WTC11 (cell line): ENCODE results near the gene ZNF652. TPM values are rescaled to one million over a fixed set of nuclear protein-coding genes. Genes with fewer than 3 reads are reported as not detected.

Source experiments
- ATAC-seq: fragments of 200-7000 bp; cut with Tn5 transposase; 2 replicates; pipeline ENCODE4 v1.10.0; 2021; ENCODE audit warnings: mild to moderate bottlenecking, moderate library complexity
- CTCF ChIA-PET: fragments of 300-600 bp; sonication (Branson Sonifier 250); formaldehyde crosslinking; loops from one replicate; lab custom pipeline; 2021; ENCODE audit warnings: antibody characterized with exemption; lab: Charles Lee
- POLR2A ChIA-PET: fragments of 350-600 bp; sonication (Branson Sonifier 250); formaldehyde crosslinking; loops from one replicate; lab custom pipeline; 2021; ENCODE audit warnings: antibody characterized with exemption; lab: Charles Lee
- DNase-seq: peaks from one replicate; pipeline ENCODE4 v3.0.0; 2021; ENCODE audit warnings: low spot score
- H3K27ac Mint-ChIP-seq: 2 replicates; pipeline ENCODE4 v1.8.0; 2021; ENCODE audit warnings: mixed read lengths
- H3K27me3 Mint-ChIP-seq: 2 replicates; pipeline ENCODE4 v1.8.0; 2021; ENCODE audit warnings: low read depth, mild to moderate bottlenecking, moderate library complexity, mixed read lengths
- H3K36me3 Mint-ChIP-seq: 2 replicates; pipeline ENCODE4 v1.8.0; 2021; ENCODE audit warnings: mixed read lengths
- H3K4me1 Mint-ChIP-seq: 2 replicates; pipeline ENCODE4 v1.8.0; 2022; ENCODE audit warnings: mixed read lengths
- H3K4me3 Mint-ChIP-seq: 2 replicates; pipeline ENCODE4 v1.8.0; 2021; ENCODE audit warnings: mild to moderate bottlenecking, moderate library complexity, mixed read lengths
- H3K9me3 Mint-ChIP-seq: 2 replicates; pipeline ENCODE4 v1.8.0; 2021; ENCODE audit warnings: mixed read lengths
- ATF1 ChIP-seq: sonication (generic); formaldehyde crosslinking; IDR thresholded peaks from 2 replicates; pipeline ENCODE4 v1.8.1; 2023; ENCODE audit warnings: mild to moderate bottlenecking, moderate library complexity, missing genetic modification reagents
- CTCF ChIP-seq: fragments of 200-600 bp; IDR thresholded peaks from 2 replicates; pipeline ENCODE4 v1.8.0; 2022; ENCODE audit warnings: antibody characterized with exemption
- E2F4 ChIP-seq: sonication (generic); formaldehyde crosslinking; IDR thresholded peaks from 2 replicates; pipeline ENCODE4 v1.8.1; 2022; ENCODE audit warnings: low read depth, mild to moderate bottlenecking, moderate library complexity, missing genetic modification reagents, borderline replicate concordance
- EMX1 ChIP-seq: fragments of 250-450 bp; sonication (Bioruptor Pico); IDR thresholded peaks from 2 replicates; pipeline ENCODE4 v1.8.0; 2021; ENCODE audit warnings: mild to moderate bottlenecking
- FOXP1 ChIP-seq: sonication (generic); formaldehyde crosslinking; IDR thresholded peaks from 2 replicates; pipeline ENCODE4 v1.8.0; 2022; ENCODE audit warnings: missing genetic modification reagents, mild to moderate bottlenecking, moderate library complexity, borderline replicate concordance
- GTF2I ChIP-seq: fragments of 250-450 bp; sonication (Bioruptor Pico); conservative IDR thresholded peaks from 2 replicates; pipeline ENCODE4 v1.4.0; 2021; ENCODE audit warnings: mild to moderate bottlenecking
- HMGA2 ChIP-seq: fragments of 250-450 bp; sonication (Bioruptor Pico); IDR thresholded peaks from 2 replicates; pipeline ENCODE4 v1.4.0; 2021; ENCODE audit warnings: mild to moderate bottlenecking, moderate library complexity
- RELA ChIP-seq: sonication (generic); formaldehyde crosslinking; IDR thresholded peaks from 2 replicates; pipeline ENCODE4 v1.8.1; 2022; ENCODE audit warnings: missing genetic modification reagents, mild to moderate bottlenecking, borderline replicate concordance
- RORB ChIP-seq: fragments of 250-450 bp; sonication (Bioruptor Pico); IDR thresholded peaks from 2 replicates; pipeline ENCODE4 v1.9.0; 2021; ENCODE audit warnings: mild to moderate bottlenecking
- STAT6 ChIP-seq: sonication (generic); formaldehyde crosslinking; conservative IDR thresholded peaks from 2 replicates; pipeline ENCODE4 v1.8.1; 2023; ENCODE audit warnings: mild to moderate bottlenecking, low read depth, missing genetic modification reagents, moderate library complexity
- ZNF219 ChIP-seq: sonication (generic); formaldehyde crosslinking; IDR thresholded peaks from 2 replicates; pipeline ENCODE4 v1.8.0; 2023; ENCODE audit warnings: missing genetic modification reagents, mild to moderate bottlenecking, borderline replicate concordance
- ZNF263 ChIP-seq: sonication (generic); formaldehyde crosslinking; IDR thresholded peaks from 2 replicates; pipeline ENCODE4 v1.8.1; 2022; ENCODE audit warnings: low read depth, mild to moderate bottlenecking, moderate library complexity, missing genetic modification reagents
- ZNF317 ChIP-seq: sonication (generic); formaldehyde crosslinking; IDR thresholded peaks from 2 replicates; pipeline ENCODE4 v1.8.1; 2023; ENCODE audit warnings: low read depth, mild to moderate bottlenecking, moderate library complexity, missing genetic modification reagents, borderline replicate concordance
- ZNF423 ChIP-seq: fragments of 250-450 bp; sonication (Bioruptor Pico); IDR thresholded peaks from 2 replicates; pipeline ENCODE4 v2.1.2; 2022; ENCODE audit warnings: mild to moderate bottlenecking, moderate library complexity
- ZNF671 ChIP-seq: fragments of 250-450 bp; sonication (Bioruptor Pico); IDR thresholded peaks from 2 replicates; pipeline ENCODE4 v1.8.0; 2021; ENCODE audit warnings: mild to moderate bottlenecking
- total RNA-seq: library from RNA; stranded (reverse); gene quantifications from 3 replicates; pipeline ENCODE4 v1.2.3, GENCODE V29; 2021
- TF ChIP-seq, protein P1 (sequence below): fragments of 250-450 bp; sonication (Bioruptor Pico); IDR thresholded peaks from 2 replicates; pipeline ENCODE4 v1.9.0; 2021; ENCODE audit warnings: mild to moderate bottlenecking
- TF ChIP-seq, protein P2 (sequence below): sonication (generic); formaldehyde crosslinking; IDR thresholded peaks from 2 replicates; pipeline ENCODE4 v1.8.1; 2022; ENCODE audit warnings: missing genetic modification reagents, borderline replicate concordance
- TF ChIP-seq, protein P3 (sequence below): sonication (generic); formaldehyde crosslinking; IDR thresholded peaks from 2 replicates; pipeline ENCODE4 v1.8.1; 2022; ENCODE audit warnings: mild to moderate bottlenecking, missing genetic modification reagents, moderate library complexity, borderline replicate concordance
- TF ChIP-seq, protein P4 (sequence below): sonication (generic); formaldehyde crosslinking; IDR thresholded peaks from 2 replicates; pipeline ENCODE4 v1.8.0; 2022; ENCODE audit warnings: mild to moderate bottlenecking, missing genetic modification reagents
- TF ChIP-seq, protein P5 (sequence below): fragments of 250-450 bp; sonication (Bioruptor Pico); IDR thresholded peaks from 2 replicates; pipeline ENCODE4 v1.8.0; 2021; ENCODE audit warnings: mild to moderate bottlenecking

Gene ZNF652
- total RNA-seq, 1 experiment from 2014 or later = 40.8 TPM

DNA sequence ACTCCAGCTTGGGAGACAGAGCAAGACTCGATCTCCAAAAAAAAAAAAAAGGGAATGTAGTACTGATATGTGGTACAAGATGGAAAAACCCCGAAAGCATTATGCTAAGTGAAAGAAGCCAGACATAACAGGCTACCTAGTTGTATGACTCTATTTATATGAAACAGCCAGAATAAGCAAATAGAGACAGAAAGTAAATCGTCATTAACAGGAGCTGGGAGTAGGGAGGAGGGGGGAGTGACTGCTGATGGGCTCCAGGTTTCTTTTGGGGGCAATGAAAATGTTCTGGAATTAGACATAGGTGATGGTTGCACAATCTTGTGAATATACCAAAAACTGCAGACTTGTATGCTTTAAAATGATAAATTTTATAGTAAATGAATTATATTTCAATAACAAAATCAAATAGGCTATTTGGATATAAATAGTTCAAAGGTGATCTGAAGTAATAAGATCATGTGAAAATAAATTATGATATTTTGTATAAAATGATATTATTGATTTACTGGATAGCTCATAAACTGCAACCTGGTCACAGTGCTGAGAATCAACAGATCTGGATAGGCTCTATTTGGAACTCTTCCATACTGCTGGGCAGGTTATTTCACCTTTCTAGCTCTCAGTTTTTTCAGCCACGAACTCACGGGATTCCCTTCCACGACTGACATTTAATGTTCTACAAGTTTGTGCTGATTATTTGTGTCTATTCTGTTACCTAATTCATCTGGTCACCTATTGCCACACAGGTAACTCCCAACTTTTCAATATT lies 27.1 kb downstream of the ZNF652 start:
- POLR2A ChIA-PET = no interaction called here
- TF ChIP-seq GTF2I (CRISPR knock-in tag) = no peak
- TF ChIP-seq, protein P1, sequence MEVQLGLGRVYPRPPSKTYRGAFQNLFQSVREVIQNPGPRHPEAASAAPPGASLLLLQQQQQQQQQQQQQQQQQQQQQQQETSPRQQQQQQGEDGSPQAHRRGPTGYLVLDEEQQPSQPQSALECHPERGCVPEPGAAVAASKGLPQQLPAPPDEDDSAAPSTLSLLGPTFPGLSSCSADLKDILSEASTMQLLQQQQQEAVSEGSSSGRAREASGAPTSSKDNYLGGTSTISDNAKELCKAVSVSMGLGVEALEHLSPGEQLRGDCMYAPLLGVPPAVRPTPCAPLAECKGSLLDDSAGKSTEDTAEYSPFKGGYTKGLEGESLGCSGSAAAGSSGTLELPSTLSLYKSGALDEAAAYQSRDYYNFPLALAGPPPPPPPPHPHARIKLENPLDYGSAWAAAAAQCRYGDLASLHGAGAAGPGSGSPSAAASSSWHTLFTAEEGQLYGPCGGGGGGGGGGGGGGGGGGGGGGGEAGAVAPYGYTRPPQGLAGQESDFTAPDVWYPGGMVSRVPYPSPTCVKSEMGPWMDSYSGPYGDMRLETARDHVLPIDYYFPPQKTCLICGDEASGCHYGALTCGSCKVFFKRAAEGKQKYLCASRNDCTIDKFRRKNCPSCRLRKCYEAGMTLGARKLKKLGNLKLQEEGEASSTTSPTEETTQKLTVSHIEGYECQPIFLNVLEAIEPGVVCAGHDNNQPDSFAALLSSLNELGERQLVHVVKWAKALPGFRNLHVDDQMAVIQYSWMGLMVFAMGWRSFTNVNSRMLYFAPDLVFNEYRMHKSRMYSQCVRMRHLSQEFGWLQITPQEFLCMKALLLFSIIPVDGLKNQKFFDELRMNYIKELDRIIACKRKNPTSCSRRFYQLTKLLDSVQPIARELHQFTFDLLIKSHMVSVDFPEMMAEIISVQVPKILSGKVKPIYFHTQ = no peak
- TF ChIP-seq EMX1 = no peak
- TF ChIP-seq HMGA2 (CRISPR knock-in tag) = no peak
- TF ChIP-seq E2F4 (CRISPR knock-in tag) = no peak
- TF ChIP-seq ZNF317 (CRISPR knock-in tag) = no peak
- TF ChIP-seq, protein P2, sequence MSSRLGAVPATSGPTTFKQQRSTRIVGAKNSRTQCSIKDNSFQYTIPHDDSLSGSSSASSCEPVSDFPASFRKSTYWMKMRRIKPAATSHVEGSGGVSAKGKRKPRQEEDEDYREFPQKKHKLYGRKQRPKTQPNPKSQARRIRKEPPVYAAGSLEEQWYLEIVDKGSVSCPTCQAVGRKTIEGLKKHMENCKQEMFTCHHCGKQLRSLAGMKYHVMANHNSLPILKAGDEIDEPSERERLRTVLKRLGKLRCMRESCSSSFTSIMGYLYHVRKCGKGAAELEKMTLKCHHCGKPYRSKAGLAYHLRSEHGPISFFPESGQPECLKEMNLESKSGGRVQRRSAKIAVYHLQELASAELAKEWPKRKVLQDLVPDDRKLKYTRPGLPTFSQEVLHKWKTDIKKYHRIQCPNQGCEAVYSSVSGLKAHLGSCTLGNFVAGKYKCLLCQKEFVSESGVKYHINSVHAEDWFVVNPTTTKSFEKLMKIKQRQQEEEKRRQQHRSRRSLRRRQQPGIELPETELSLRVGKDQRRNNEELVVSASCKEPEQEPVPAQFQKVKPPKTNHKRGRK (CRISPR knock-in tag) = no peak
- TF ChIP-seq ZNF219 (CRISPR knock-in tag) = no peak
- no peak for TF ChIP-seq STAT6 (CRISPR knock-in tag)
- no peak for TF ChIP-seq RORB
- TF ChIP-seq, protein P3, sequence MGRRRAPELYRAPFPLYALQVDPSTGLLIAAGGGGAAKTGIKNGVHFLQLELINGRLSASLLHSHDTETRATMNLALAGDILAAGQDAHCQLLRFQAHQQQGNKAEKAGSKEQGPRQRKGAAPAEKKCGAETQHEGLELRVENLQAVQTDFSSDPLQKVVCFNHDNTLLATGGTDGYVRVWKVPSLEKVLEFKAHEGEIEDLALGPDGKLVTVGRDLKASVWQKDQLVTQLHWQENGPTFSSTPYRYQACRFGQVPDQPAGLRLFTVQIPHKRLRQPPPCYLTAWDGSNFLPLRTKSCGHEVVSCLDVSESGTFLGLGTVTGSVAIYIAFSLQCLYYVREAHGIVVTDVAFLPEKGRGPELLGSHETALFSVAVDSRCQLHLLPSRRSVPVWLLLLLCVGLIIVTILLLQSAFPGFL (CRISPR knock-in tag) = no peak
- TF ChIP-seq ZNF423 (CRISPR knock-in tag) = no peak
- TF ChIP-seq CTCF = no peak
- TF ChIP-seq FOXP1 (CRISPR knock-in tag) = no peak
- TF ChIP-seq, protein P4, sequence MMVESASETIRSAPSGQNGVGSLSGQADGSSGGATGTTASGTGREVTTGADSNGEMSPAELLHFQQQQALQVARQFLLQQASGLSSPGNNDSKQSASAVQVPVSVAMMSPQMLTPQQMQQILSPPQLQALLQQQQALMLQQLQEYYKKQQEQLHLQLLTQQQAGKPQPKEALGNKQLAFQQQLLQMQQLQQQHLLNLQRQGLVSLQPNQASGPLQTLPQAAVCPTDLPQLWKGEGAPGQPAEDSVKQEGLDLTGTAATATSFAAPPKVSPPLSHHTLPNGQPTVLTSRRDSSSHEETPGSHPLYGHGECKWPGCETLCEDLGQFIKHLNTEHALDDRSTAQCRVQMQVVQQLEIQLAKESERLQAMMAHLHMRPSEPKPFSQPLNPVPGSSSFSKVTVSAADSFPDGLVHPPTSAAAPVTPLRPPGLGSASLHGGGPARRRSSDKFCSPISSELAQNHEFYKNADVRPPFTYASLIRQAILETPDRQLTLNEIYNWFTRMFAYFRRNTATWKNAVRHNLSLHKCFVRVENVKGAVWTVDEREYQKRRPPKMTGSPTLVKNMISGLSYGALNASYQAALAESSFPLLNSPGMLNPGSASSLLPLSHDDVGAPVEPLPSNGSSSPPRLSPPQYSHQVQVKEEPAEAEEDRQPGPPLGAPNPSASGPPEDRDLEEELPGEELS = no peak
- no peak for TF ChIP-seq ZNF263 (CRISPR knock-in tag)
- TF ChIP-seq RELA (CRISPR knock-in tag) = no peak
- TF ChIP-seq, protein P5, sequence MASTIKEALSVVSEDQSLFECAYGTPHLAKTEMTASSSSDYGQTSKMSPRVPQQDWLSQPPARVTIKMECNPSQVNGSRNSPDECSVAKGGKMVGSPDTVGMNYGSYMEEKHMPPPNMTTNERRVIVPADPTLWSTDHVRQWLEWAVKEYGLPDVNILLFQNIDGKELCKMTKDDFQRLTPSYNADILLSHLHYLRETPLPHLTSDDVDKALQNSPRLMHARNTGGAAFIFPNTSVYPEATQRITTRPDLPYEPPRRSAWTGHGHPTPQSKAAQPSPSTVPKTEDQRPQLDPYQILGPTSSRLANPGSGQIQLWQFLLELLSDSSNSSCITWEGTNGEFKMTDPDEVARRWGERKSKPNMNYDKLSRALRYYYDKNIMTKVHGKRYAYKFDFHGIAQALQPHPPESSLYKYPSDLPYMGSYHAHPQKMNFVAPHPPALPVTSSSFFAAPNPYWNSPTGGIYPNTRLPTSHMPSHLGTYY (CRISPR knock-in tag) = no peak
- TF ChIP-seq ZNF671 (CRISPR knock-in tag) = no peak
- TF ChIP-seq ATF1 = no peak
- TF ChIP-seq, all 79 proteins: peak for 0

More for the DNA sequence above, 27.1 kb downstream of the ZNF652 start:
- Mint-ChIP-seq H3K4me1 (peaks cover 18% of the 10 kb centered on the region), H3K4me3 (no peak overlapping the region), H3K9me3 (peaks cover 4% of the 10 kb centered on the region), H3K27me3 (no peaks in the 10 kb centered on the region), H3K36me3 (no peaks in the 10 kb centered on the region), H3K27ac (no peak overlapping the region; the same call in 1 of the 2 replicates)
- ATAC-seq = no peak
- CTCF ChIA-PET = interaction anchor here (0.7 to 1.3 kb wide), 2 partner anchors 26 to 44 kb away, joined by 3 read pairs; no protein-coding TSS in a partner anchor
- DNase-seq = no peak
